GM12878 (cell line): ENCODE results near the gene PIGU. TPM values are rescaled to one million over a fixed set of nuclear protein-coding genes. Genes with fewer than 3 reads are reported as not detected.

ENCODE experiments used
- ASH2L ChIP-seq: fragments of 300-600, 200-600 bp; sonication (generic); IDR thresholded peaks from 2 replicates; pipeline ENCODE4 v1.6.1; 2017; ENCODE audit warnings: low read depth, mild to moderate bottlenecking, borderline replicate concordance
- ATF7 ChIP-seq: fragments of 450-650 bp; IDR thresholded peaks from 2 replicates; pipeline ENCODE4 v1.6.1; 2016; ENCODE audit warnings: low read depth, mild to moderate bottlenecking
- BMI1 ChIP-seq: fragments of 450-650 bp; IDR thresholded peaks from 2 replicates; pipeline ENCODE4 v1.6.1; 2016; ENCODE audit warnings: mild to moderate bottlenecking, moderate library complexity, borderline replicate concordance
- CBX3 ChIP-seq: fragments of 200-600 bp; sonication (generic); IDR thresholded peaks from 2 replicates; pipeline ENCODE4 v1.6.1; 2016; ENCODE audit warnings: low read depth, borderline replicate concordance
- CEBPZ ChIP-seq: fragments of 150-350 bp; IDR thresholded peaks from 2 replicates; pipeline ENCODE4 v1.6.1; 2016; ENCODE audit warnings: low read depth, low read length
- CHD4 ChIP-seq: fragments of 200-600 bp; sonication (generic); IDR thresholded peaks from 2 replicates; pipeline ENCODE4 v1.6.1; 2016; ENCODE audit warnings: mild to moderate bottlenecking
- E4F1 ChIP-seq: fragments of 450-650 bp; IDR thresholded peaks from 2 replicates; pipeline ENCODE4 v1.6.1; 2018; ENCODE audit warnings: borderline replicate concordance, mild to moderate bottlenecking; ENCODE audit not compliant: partially characterized antibody
- EP300 ChIP-seq, 2 experiments: fragments of 150-350 bp in 1 of 2; IDR thresholded peaks; 2 replicates each; pipeline ENCODE4 v1.6.1; 2011 to 2012; ENCODE audit warnings: low read depth in 2 of 2, low read length in 2 of 2, borderline replicate concordance in 1 of 2, improper control_type of control experiment in 1 of 2, inconsistent platforms in 1 of 2; ENCODE audit not compliant: control insufficient read depth in 1 of 2
- GATAD2B ChIP-seq: fragments of 450-650 bp; conservative IDR thresholded peaks from 2 replicates; pipeline ENCODE4 v1.6.1; 2017; ENCODE audit warnings: low read depth, mild to moderate bottlenecking, moderate library complexity
- HSF1 ChIP-seq: fragments of 150-350 bp; IDR thresholded peaks from 2 replicates; pipeline ENCODE4 v1.6.1; 2014; ENCODE audit warnings: mild to moderate bottlenecking, low read depth, low read length
- JUNB ChIP-seq: IDR thresholded peaks from 2 replicates; pipeline ENCODE4 v1.6.1; 2016; ENCODE audit warnings: antibody characterized with exemption, mild to moderate bottlenecking
- JUND ChIP-seq: IDR thresholded peaks from 2 replicates; pipeline ENCODE4 v1.6.1; 2012; ENCODE audit warnings: low read depth, mild to moderate bottlenecking, low read length, improper control_type of control experiment, moderate library complexity
- LARP7 ChIP-seq: fragments of 450-650 bp; IDR thresholded peaks from 2 replicates; pipeline ENCODE4 v1.6.1; 2017; ENCODE audit warnings: mild to moderate bottlenecking
- MEF2A ChIP-seq: IDR thresholded peaks from 2 replicates; pipeline ENCODE4 v1.6.1; 2011; ENCODE audit warnings: low read depth, mild to moderate bottlenecking, low read length, moderate library complexity; ENCODE audit not compliant: insufficient read depth
- MEF2B ChIP-seq: fragments of 450-650 bp; IDR thresholded peaks from 2 replicates; pipeline ENCODE4 v1.6.1; 2018; ENCODE audit warnings: mild to moderate bottlenecking, moderate library complexity; ENCODE audit not compliant: partially characterized antibody, poor library complexity, severe bottlenecking
- MYC ChIP-seq: IDR thresholded peaks from 2 replicates; pipeline ENCODE4 v1.6.1; 2011; ENCODE audit warnings: mild to moderate bottlenecking, low read length, moderate library complexity, inconsistent platforms; ENCODE audit not compliant: insufficient read depth, insufficient replicate concordance, insufficient read length, severe bottlenecking
- NFXL1 ChIP-seq: fragments of 450-650 bp; IDR thresholded peaks from 2 replicates; pipeline ENCODE4 v1.6.1; 2017; ENCODE audit warnings: antibody characterized with exemption, mild to moderate bottlenecking, borderline replicate concordance
- POU2F2 ChIP-seq: IDR thresholded peaks from 3 replicates; pipeline ENCODE4 v1.6.1; 2011; ENCODE audit warnings: low read depth, mild to moderate bottlenecking, low read length, borderline replicate concordance
- RELA ChIP-seq: fragments of 450-650 bp; IDR thresholded peaks from 2 replicates; pipeline ENCODE4 v1.8.0; 2014; ENCODE audit warnings: borderline replicate concordance; ENCODE audit not compliant: partially characterized antibody
- SUZ12 ChIP-seq: fragments of 200-600 bp; sonication (generic); IDR thresholded peaks from one replicate; pipeline ENCODE4 v1.6.1; 2018; ENCODE audit warnings: antibody characterized with exemption, mild to moderate bottlenecking; ENCODE audit not compliant: unreplicated experiment
- ZBED1 ChIP-seq: IDR thresholded peaks from 2 replicates; pipeline ENCODE4 v1.6.1; 2016; ENCODE audit warnings: borderline replicate concordance
- ZNF207 ChIP-seq: fragments of 450-650 bp; IDR thresholded peaks from 2 replicates; pipeline ENCODE4 v1.6.1; 2014; ENCODE audit warnings: antibody characterized with exemption, mild to moderate bottlenecking, borderline replicate concordance
- ZZZ3 ChIP-seq: IDR thresholded peaks from 2 replicates; pipeline ENCODE4 v1.6.1; 2011; ENCODE audit warnings: low read depth; ENCODE audit not compliant: control insufficient read depth, insufficient read length
- polyA plus RNA-seq, 11 experiments: library from polyadenylated mRNA; depleted of rRNA in 4 of 11; unstranded in 6 of 11; stranded (reverse) in 5 of 11; fragments of >200 nt; fragmentation: Nextera tagmentation in 4 of 11; fragmentation: Illumina TruSeq in 1 of 11; extraction: Ambion mirVana in 4 of 11; extraction: Trizol in 1 of 11; gene quantifications; 1 replicate in 1 of 11; 2 replicates in 10 of 11; pipeline versions ENCODE4 v1.2.1 to v1.2.3, GENCODE V29; 2011 to 2016; ENCODE audit warnings: inconsistent platforms in 2 of 11, missing spikeins in 2 of 11, low read depth in 1 of 11
- total RNA-seq, 4 experiments: library from RNA; depleted of rRNA in 3 of 4; stranded (reverse); fragments of >200 nt in 3 of 4; fragmentation: Illumina TruSeq in 1 of 4; extraction: Trizol in 1 of 4; gene quantifications; 2 replicates each; pipeline versions ENCODE4 v1.2.1 to v1.2.3, GENCODE V29; 2013 to 2021

Gene PIGU
- total and polyA plus RNA-seq, 10 of the 15 experiments (the other 5 are each of a cell fraction or from before 2014, with no cell fraction given): 4.1 to 88.2 (median 25.0) TPM

- no peak for TF ChIP-seq ZBED1
- TF ChIP-seq HSF1: no peak
- no peak for TF ChIP-seq BMI1
- no peak for TF ChIP-seq MEF2B
- no peak for TF ChIP-seq JUNB
- TF ChIP-seq GATAD2B: peak; percentile 62; the same call in 1 of the 2 replicates
- TF ChIP-seq ZNF207: peak; percentile 82; the same call in 1 of the 2 replicates
- 0 out of 2 replicates have a peak, but pooled peaks have one; percentile 21 for TF ChIP-seq MEF2A
- TF ChIP-seq E4F1: peak; percentile 5
- no peak for TF ChIP-seq ASH2L
- no peak for TF ChIP-seq EP300 (IDR thresholded peaks at IDR 0.05; ENCODE audit: borderline replicate concordance in 1 of 2, control insufficient read depth in 1 of 2, low read depth in 2 of 2, low read length in 2 of 2)
- no peak for TF ChIP-seq SUZ12
- TF ChIP-seq NFXL1: no peak
- TF ChIP-seq POU2F2: peak; percentile 65; the same call in 1 of the 3 replicates
- no peak for TF ChIP-seq ATF7
- peak; percentile 82 for TF ChIP-seq MYC
- no peak for TF ChIP-seq CBX3
- no peak for TF ChIP-seq JUND
- no peak for TF ChIP-seq CEBPZ
- TF ChIP-seq RELA: peak; percentile 52
- no peak for TF ChIP-seq CHD4
- no peak for TF ChIP-seq ZZZ3
- TF ChIP-seq LARP7: no peak
These were observed at the start of gene PIGU (continued) for GRCh38 chr20:34676642-34677373.
